IPS DF 4.7 (cell line): ENCODE results near the gene HSD17B1.
"Not testable (repeated sequence)": the region's sequence is repeated elsewhere in the genome, so short reads cannot be mapped to it uniquely, and the experiment has no call there.

Experiments
- DNase-seq: peaks from one replicate; pipeline ENCODE4 v3.0.0-alpha.2; 2013; ENCODE audit warnings: low spot score; ENCODE audit errors: extremely low read depth

The HSD17B1 gene

DNA sequence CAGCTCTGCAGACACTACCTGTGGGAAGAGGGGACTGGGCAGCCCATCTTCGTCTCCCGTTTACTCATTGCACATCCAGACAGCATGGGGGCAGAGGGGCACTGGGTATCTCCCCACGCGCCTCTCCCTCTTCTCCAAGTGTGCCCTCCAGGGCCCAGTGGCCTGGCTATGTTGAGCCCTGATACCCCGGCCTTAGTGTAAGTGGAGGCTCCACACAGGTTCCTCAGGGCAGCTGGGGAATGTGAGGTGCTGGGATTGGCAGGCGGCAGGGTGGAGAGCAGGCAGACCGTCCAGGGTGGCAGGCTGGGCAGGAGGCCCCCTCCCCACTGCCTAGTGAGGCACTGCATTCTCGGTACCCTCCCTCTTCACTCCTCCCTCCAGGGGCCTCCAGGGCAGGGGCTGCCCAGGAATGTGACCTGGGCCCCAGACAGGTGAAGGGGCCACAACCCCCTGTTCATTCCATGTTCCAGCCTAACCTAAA lies 29.9 kb upstream of the HSD17B1 start:
- no peak for DNase-seq

DNA sequence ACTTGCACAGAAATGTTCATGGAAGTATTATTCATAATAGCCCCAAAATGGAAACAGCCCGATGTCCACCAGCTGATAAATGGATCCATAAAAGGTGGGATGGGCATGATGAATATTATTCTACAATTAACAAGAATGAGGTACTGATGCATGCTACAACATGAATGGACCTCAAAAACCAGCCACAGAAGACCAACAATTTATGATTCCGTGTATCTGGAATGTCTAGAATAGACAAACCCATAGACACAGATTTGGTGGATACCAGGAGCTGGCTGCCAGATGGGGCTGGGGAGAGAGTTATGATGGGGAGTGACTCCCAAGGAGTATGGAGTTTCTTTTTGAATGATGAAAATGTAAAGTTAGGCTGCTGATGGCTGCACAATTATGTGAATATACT lies 27.5 kb upstream of the HSD17B1 start:
- no peak for DNase-seq

DNA sequence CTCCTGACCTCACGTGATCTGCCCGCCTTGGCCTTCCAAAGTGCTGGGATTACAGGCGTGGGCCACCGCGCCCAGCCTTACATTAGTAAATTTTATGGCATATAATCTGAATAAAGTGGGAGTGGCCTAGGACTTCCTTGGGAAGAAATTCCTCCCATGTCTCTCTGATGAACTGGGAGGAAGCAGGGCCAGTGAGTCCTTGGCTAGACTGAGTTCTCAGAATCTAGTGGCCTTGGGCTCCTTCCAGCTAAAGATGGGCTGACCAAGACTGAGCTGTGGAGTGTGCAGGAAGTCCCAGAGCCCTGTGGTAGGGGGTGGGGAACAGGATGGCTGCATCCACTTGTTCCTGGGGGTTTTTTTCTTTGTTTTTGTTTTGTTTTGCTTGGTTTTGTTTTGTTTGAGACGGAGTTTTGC lies 26.7 kb upstream of the HSD17B1 start:
- DNase-seq: no peak

DNA sequence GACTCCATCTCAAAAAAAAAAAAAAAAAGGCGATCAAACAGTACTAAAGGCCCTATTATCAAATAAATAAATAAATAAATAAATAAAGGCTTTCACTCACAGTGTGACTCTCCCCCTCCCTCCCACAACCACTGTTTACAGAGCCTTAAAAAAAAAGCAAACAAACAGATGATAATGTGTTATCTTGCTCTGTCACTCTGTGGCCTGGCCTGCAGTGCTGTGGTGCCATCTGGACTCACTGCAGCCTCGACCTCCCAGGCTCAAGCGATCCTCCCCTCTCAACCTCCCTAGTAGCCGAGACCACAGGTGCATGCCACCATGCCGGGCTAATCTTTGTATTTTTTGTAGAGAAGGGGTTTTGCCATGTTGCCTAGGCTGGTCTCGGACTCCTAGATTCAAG lies 24.8 kb upstream of the HSD17B1 start:
- DNase-seq: no peak

DNA sequence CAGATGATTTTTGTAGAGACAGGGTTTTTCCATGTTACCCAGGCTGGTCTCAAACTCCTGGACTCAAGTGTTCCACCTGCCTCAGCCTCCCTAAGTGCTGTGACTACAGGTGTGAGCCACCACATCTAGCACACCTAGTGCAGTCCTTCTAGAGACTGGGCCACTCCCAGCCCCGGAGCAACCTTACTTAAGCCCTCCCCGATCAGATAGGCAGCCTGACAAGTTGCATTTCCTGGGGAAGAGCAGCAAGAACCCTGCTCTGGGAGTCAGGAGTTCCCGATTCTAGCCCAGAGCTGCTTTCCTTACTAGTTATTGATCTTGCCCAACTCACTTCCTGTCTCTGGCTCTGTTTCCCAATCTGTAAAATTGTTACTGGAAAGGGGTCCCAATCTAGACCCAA lies 23.7 kb upstream of the HSD17B1 start:
- no peak for DNase-seq

DNA sequence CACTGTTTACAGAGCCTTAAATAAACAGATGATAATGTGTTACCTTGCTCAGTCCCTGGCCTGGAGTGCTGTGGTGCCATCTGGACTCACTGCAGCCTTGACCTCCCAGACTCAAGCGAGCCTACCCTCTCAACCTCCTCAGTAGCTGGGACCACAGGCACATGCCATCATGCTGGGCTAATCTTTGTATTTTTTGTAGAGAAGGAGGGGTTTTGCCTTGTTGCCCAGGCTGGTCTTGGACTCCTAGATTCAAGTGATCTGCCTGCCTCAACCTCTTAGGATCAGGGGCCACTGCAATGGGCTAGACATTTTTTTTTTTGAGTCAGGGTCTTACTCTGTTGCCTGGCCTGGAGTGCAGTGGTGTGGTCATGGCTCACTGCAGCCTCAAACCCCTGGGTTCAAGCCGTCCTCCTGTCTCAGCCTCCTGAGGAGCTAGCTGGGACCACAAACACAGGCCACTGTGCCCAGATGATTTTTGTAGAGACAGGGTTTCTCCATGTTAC lies 21.7 kb upstream of the HSD17B1 start:
- no peak for DNase-seq

DNA sequence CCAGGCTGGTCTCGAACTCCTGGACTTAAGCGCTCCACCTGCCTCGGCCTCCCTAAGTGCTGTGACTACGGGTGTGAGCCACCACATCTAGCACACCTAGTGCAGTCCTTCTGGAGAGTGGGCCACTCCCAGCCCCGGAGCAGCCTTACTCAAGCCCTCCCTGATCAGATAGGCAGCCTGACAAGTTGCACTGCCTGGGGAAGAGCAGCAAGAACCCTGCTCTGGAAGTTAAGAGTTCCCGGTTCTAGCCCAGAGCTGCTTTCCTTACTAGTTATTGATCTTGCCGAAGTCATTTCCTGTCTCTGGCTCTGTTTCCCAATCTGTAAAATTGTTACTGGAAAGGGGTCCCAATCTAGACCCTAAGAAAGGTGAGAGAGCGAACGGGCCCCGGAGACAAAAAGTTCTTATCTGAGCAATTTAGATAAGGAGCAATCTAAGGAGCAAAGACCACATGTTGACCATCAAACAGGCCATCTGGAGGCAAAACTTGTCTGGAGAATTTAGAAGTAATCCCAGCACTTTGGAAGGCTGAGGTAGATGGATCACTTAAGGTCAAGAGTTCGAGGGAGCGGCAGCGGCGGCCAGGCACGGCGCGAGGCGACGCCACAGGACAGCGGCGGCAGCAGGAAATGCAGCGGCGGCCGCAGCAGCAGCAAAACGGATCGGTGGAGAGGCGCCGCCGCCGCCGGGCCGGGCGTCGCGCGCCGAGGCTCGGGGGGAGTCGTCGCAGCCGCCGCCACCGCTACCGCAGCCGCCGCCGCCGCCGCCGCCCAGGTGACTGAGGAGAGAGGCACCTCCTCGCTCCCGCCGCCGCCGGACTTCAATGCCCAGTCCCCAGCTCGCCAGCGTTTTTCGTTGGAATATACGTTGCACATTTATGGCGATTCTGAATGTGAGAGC lies 21.0 kb upstream of the HSD17B1 start:
- DNase-seq: no peak

DNA sequence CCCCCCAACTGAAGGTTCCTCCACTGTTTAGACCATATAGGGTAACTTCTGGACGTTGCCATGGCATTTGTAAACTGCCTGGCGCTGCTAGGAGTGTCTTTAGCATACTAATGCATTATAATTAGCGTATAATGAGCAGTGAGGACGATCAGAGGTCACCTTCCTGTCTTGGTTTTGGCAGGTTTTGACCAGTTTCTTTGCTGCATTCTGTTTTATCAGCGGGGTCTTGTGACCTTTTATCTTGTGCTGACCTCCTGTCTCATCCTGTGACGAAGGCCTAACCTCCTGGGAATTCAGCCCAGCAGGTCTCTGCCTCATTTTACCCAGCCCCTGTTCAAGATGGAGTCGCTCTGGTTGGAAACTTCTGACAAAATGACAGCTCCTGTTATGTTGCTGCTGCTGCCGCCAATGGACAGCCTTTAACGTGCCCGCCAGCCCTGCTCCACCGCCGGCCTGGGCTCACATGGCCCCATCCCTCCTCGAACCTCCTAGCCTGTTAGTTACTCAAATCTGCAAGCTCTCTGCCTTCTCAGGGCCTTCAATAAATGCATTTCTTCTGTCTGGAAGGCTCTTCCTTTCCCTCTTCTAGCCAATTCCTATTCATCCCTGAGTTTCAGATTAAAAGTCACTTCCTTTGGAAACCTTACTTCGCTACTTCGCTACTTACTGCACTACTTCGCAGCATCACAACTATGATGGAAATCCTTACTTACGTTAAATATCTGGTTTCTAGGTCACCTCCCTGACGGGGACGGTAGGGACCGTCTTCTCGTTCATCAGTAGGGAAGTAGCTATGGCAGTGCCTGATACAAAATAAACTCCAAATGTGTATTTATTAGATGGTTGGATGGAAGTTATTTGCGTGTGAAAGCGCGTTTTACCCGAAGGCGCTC lies 17.3 kb upstream of the HSD17B1 start:
- no peak for DNase-seq

DNA sequence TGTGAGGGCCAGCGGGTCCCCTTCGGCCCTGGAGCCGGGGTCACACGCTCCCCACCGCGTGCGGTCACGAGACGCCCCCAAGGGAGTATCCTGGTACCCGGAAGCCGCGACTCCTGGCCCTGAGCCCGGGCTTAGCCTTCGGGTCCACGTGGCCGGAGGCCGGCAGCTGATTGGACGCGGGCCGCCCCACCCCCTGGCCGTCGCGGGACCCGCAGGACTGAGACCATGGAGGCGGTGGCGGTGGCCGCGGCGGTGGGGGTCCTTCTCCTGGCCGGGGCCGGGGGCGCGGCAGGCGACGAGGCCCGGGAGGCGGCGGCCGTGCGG lies 16.7 kb upstream of the HSD17B1 start, which contains the start of gene NAGLU:
TSS of gene NAGLU (plus strand) at position 194 of the 324 bp plus-strand sequence. CDS start at position 226, 32 bp downstream.
- DNase-seq: no peak

DNA sequence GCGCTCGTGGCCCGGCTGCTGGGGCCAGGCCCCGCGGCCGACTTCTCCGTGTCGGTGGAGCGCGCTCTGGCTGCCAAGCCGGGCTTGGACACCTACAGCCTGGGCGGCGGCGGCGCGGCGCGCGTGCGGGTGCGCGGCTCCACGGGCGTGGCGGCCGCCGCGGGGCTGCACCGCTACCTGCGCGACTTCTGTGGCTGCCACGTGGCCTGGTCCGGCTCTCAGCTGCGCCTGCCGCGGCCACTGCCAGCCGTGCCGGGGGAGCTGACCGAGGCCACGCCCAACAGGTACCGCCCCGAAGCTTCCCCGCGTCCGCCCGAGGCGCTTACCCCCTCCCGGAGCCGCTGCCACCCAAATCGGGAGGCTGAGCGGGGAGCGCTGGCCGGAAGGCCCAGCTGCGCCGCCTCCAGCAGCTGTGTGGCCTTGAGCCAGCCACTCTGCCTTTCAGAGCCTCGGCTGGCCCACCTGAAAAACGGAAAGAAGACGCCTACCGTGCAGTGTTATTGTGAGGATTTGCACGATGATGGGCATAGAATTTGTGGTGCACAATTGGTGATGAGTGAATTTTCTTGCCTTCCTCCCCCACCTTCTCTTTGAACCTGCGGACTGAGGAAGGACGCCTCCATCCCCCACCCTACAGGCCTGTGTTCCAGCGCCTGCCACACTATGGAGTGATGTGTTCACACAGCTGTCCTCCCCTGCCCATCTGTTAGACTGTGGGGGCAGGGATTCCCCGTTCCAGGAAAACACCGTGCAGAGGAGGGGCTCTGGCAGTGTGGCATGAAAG lies 16.2 kb upstream of the HSD17B1 start:
- DNase-seq: no peak

DNA sequence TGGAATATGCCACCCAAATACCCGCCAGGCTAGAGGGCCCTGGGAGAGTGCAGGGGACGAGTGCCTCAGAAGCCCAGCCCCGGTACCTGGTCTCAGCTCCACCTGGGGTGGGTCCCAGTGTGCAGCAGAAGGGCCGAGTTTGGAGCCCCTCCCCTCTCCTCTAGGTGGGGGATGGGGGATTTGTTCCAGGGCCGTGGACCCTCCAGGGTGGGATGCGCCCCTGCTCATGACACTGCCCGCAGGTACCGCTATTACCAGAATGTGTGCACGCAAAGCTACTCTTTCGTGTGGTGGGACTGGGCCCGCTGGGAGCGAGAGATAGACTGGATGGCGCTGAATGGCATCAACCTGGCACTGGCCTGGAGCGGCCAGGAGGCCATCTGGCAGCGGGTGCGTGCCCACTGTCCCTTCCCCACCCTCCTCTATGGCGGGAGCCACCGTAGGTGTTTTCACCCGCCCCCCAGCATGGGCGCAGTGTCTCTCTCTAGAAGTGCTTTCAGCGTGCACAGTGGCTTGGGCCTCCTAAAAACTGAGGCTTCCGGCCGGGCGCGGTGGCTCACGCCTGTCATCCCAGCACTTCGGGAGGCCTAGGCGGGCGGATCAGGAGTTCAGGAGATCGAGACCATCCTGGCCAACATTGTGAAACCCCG lies 15.4 kb upstream of the HSD17B1 start:
- no peak for DNase-seq

DNA sequence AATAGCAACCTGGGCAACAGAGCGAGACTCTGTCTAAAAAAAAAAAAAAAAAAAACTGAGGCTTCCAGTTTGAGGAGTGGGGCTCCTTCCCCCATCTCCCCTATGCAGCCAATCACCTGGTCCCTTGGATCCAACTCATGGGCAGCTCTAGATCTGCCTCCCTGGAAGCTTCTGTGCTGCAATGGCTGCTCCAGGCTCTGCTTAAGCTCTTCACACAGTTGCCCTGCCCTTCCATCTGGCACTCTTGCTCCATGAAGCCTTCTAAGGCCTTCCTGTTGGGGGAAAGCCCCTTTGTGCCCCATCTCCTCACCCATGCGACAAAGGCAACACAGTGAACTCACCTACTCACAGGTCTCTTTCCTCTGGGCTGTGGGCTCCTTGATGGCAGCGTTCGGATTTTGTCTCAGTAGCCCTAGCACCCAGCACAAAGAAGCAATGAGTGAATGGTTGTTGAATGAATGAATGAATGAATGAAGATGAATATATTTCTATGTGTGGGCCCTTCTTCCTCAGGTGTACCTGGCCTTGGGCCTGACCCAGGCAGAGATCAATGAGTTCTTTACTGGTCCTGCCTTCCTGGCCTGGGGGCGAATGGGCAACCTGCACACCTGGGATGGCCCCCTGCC lies 14.8 kb upstream of the HSD17B1 start:
- no peak for DNase-seq

DNA sequence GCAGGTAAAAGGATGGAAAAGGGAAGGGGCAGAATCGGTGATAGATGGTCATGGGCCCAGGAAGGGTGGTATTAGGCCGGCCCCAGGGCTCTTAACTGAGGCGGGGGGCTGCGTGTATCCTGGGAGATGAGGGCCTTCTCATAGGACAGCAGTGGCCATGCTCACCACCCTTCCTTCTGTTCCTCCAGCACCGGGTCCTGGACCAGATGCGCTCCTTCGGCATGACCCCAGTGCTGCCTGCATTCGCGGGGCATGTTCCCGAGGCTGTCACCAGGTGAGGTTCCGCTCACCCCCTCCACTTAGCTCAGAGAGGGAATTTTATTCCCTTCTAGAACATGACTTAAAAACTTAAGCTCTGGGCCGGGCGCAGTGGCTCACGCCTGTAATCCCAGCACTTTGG lies 14.2 kb upstream of the HSD17B1 start:
- DNase-seq: no peak

DNA sequence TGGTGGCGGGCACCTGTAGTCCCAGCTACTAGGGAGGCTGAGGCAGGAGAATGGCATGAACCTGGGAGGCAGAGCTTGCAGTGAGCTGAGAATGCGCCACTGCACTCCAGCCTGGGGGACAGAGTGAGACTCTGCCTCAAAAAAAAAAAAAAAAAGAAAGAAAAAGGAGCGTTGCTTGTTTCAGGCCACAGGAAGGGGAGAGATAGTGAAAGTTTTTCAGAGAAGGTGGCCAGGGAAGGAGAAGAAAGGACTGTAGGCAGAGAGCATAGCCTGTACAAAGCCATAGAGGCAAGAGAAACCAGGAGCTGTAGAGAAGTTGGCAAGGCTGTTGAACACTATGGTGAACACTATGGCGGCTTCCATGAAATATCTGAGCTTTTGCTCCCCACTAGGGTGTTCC lies 12.2 kb upstream of the HSD17B1 start:
- not testable (repeated sequence) for DNase-seq

DNA sequence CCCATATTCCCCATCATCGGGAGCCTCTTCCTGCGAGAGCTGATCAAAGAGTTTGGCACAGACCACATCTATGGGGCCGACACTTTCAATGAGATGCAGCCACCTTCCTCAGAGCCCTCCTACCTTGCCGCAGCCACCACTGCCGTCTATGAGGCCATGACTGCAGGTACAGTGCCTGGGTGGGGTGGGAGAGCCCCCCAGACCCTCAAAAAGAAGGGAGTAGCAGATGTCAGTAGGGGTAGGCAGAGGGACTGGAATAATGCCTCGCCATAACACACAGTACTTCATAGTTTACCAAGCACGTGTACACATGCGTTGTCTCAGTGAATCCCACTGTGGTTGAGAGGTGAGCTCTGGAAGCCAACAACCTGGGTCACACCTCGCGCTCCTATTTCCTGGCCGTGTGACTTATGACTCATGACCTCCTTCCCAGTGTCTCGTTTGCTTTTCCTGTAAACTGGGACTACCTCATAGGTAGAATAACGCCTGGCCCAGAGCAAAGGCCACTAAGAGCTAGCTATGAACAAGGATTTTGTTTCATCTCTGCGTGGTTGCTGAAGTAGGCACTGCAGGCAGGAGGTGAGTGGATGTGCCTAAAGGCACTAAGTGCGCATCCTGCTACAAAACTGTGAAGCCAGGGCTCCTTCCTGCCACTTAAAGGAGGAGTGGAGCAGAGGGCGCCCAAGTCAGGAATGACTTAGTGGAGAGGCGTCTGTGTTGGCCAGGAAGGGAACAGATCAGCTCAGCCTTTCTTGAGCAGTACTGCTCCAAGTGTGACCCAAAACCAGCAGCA lies 11.5 kb upstream of the HSD17B1 start:
- DNase-seq: no peak

DNA sequence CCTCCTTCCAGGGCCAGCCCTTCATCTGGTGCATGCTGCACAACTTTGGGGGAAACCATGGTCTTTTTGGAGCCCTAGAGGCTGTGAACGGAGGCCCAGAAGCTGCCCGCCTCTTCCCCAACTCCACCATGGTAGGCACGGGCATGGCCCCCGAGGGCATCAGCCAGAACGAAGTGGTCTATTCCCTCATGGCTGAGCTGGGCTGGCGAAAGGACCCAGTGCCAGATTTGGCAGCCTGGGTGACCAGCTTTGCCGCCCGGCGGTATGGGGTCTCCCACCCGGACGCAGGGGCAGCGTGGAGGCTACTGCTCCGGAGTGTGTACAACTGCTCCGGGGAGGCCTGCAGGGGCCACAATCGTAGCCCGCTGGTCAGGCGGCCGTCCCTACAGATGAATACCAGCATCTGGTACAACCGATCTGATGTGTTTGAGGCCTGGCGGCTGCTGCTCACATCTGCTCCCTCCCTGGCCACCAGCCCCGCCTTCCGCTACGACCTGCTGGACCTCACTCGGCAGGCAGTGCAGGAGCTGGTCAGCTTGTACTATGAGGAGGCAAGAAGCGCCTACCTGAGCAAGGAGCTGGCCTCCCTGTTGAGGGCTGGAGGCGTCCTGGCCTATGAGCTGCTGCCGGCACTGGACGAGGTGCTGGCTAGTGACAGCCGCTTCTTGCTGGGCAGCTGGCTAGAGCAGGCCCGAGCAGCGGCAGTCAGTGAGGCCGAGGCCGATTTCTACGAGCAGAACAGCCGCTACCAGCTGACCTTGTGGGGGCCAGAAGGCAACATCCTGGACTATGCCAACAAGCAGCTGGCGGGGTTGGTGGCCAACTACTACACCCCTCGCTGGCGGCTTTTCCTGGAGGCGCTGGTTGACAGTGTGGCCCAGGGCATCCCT lies 9.3 kb upstream of the HSD17B1 start:
- no peak for DNase-seq

DNA sequence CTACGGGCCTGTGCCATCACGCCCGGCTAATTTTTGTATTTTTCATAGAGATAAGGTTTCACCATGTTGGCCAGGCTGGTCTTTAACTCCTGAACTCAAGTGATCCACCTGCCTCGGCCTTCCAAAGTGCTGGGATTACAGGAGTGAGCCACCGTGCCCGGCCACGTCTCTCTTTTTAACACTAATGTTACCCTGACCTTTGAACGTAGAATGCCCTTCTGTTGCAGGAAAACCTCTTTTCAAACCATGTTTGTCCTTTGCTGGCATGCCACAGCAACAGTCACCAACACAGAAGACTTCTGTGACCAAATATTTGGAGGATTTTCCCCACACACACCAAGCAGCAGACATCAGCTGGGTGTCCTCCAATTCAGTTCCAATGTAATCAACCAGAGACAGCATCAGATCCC lies 7.8 kb upstream of the HSD17B1 start:
- DNase-seq: no peak

DNA sequence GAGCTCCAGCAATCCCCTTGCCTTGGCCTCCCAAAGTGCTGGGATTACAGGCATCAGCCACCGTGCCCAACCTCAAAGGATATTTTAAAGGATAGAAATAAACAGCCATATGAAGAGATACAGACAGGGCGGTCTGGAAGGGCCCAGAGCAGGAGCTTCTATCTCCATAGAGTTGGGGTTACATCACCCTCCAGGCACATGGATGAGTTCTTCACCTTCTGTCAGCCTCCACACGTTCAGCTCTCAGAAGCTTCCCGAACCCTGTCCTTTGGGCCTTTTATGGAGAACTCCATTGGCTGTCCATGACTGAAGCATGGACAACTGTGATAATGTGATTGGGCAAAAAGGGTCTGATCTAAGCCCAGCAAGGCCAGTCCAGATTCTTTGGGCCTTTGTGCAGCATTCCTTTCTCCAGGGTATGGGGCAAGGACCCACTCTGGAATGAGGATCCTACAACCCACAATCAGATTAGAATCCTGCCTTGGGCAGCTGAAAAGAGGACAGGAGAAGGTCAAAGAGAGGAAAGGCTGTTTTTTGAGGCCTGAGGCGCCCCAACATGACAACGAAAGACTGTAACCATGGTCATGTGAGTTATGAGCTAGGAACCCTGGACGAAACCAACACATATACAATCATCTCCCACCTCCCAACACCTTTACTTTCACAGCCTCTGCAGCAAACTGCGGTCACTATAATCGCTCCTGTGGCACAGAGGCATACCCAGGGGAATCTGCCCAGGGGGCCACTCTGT lies 6.8 kb upstream of the HSD17B1 start:
- DNase-seq: not testable (repeated sequence)
